Measurements from ENCODE around the gene PSMA5. TPM values are rescaled to one million over a fixed set of nuclear protein-coding genes. Genes with fewer than 3 reads are reported as not detected.

PSMA5 gene
- polyA plus RNA-seq, 1 donor (not counting 4 experiments of a cell fraction or from before 2014, with no cell fraction given) = 150 TPM

- FAIRE-seq = no peak
- dilution Hi-C loops (cut with MboI; ENCODE audit: extremely low pct_ligation_motif_present, low sequenced_read_pairs) = no loop called here
- H3K4me2 ChIP-seq (ENCODE audit: control insufficient read depth, extremely low read depth, insufficient read depth, low read depth, low read length) = no peak overlapping the region
Observed at GRCh38 chr1:109361069-109361468, 65.2 kb downstream of the PSMA5 start.

GRCh38 chr1:109357616-109358015 is 68.6 kb downstream of the PSMA5 start:
- no peak overlapping the region for H2AFZ ChIP-seq (ENCODE audit: control insufficient read depth, low read length)
- no peak overlapping the region for H3K4me3 ChIP-seq (ENCODE audit: control insufficient read depth in 2 of 3, extremely low read depth in 1 of 3, insufficient read depth in 2 of 3, low read depth in 1 of 3, low read length in 3 of 3)
- H3K27ac ChIP-seq (ENCODE audit: control insufficient read depth, insufficient read depth, low read length) = no peak overlapping the region
- no peaks in the 10 kb centered on the region for H3K27me3 ChIP-seq (ENCODE audit: control insufficient read depth, extremely low read depth, insufficient read depth, low read length)
- H3K4me2 ChIP-seq (ENCODE audit: control insufficient read depth, extremely low read depth, insufficient read depth, low read depth, low read length) = no peak overlapping the region
- no peaks in the 10 kb centered on the region for H4K20me1 ChIP-seq (ENCODE audit: control insufficient read depth, extremely low read depth, insufficient read depth, low read length)
- DNase-seq (ENCODE audit: low read depth, low spot score) (no peak), FAIRE-seq (no peak)
- H3K9me1 ChIP-seq (ENCODE audit: control insufficient read depth, extremely low read depth, insufficient read depth, low read length) = no peaks in the 10 kb centered on the region
- dilution Hi-C loops (cut with MboI; ENCODE audit: extremely low pct_ligation_motif_present, low sequenced_read_pairs) = no loop called here
- H3K79me2 ChIP-seq (ENCODE audit: control insufficient read depth, insufficient read depth, low read length) = no peaks in the 10 kb centered on the region
- H3K9ac ChIP-seq (ENCODE audit: control insufficient read depth, extremely low read depth, insufficient read depth, low read length) = no peak overlapping the region
- no peak for TF ChIP-seq CTCF (optimal IDR thresholded peaks at IDR 0.05 in 1 of 3, IDR thresholded peaks at IDR 0.05 in 1 of 3, conservative IDR thresholded peaks at IDR 0.05 in 1 of 3; ENCODE audit: extremely low read depth in 1 of 3, insufficient read depth in 2 of 3, low read length in 3 of 3)
- TF ChIP-seq EZH2 (IDR thresholded peaks at IDR 0.05; ENCODE audit: low read length) = no peak
- no peaks in the 10 kb centered on the region for H3K36me3 ChIP-seq (ENCODE audit: control insufficient read depth in 2 of 2, extremely low read depth in 1 of 2, insufficient read depth in 2 of 2, low read length in 2 of 2)
- no peaks in the 10 kb centered on the region for H3K9me3 ChIP-seq (ENCODE audit: control insufficient read depth, low read depth, low read length)
- no peaks in the 10 kb centered on the region for H3K4me1 ChIP-seq (ENCODE audit: control insufficient read depth, extremely low read depth, insufficient read depth, low read length)

More at GRCh38 chr1:109361069-109361468, 65.2 kb downstream of the PSMA5 start:
- no peak overlapping the region for H3K4me3 ChIP-seq (ENCODE audit: control insufficient read depth in 2 of 3, extremely low read depth in 1 of 3, insufficient read depth in 2 of 3, low read depth in 1 of 3, low read length in 3 of 3)
- no peaks in the 10 kb centered on the region for H3K4me1 ChIP-seq (ENCODE audit: control insufficient read depth, extremely low read depth, insufficient read depth, low read length)
- H3K9me3 ChIP-seq (ENCODE audit: control insufficient read depth, low read depth, low read length) = no peaks in the 10 kb centered on the region
- H3K79me2 ChIP-seq (ENCODE audit: control insufficient read depth, insufficient read depth, low read length) = no peaks in the 10 kb centered on the region
- H3K9ac ChIP-seq (ENCODE audit: control insufficient read depth, extremely low read depth, insufficient read depth, low read length) = no peak overlapping the region
- no peak overlapping the region for H3K27ac ChIP-seq (ENCODE audit: control insufficient read depth, insufficient read depth, low read length)
- no peak for TF ChIP-seq CTCF (optimal IDR thresholded peaks at IDR 0.05 in 1 of 3, IDR thresholded peaks at IDR 0.05 in 1 of 3, conservative IDR thresholded peaks at IDR 0.05 in 1 of 3; ENCODE audit: extremely low read depth in 1 of 3, insufficient read depth in 2 of 3, low read length in 3 of 3)
- no peak for TF ChIP-seq EZH2 (IDR thresholded peaks at IDR 0.05; ENCODE audit: low read length)
- no peak overlapping the region for H2AFZ ChIP-seq (ENCODE audit: control insufficient read depth, low read length)
- H3K27me3 ChIP-seq (ENCODE audit: control insufficient read depth, extremely low read depth, insufficient read depth, low read length) = no peaks in the 10 kb centered on the region
- no peak for DNase-seq (ENCODE audit: low read depth, low spot score)
- H3K36me3 ChIP-seq (ENCODE audit: control insufficient read depth in 2 of 2, extremely low read depth in 1 of 2, insufficient read depth in 2 of 2, low read length in 2 of 2) = no peaks in the 10 kb centered on the region
- H4K20me1 ChIP-seq (ENCODE audit: control insufficient read depth, extremely low read depth, insufficient read depth, low read length) = no peaks in the 10 kb centered on the region
- no peaks in the 10 kb centered on the region for H3K9me1 ChIP-seq (ENCODE audit: control insufficient read depth, extremely low read depth, insufficient read depth, low read length)
